CD14-positive monocyte (primary cell): ENCODE data around the gene KRTAP1-5. TPM values are rescaled to one million over a fixed set of nuclear protein-coding genes. Genes with fewer than 3 reads are reported as not detected.
"Not testable (repeated sequence)": the region's sequence is repeated elsewhere in the genome, so short reads cannot be mapped to it uniquely, and the experiment has no call there.

ENCODE experiments used
- DNase-seq, 3 donors: peaks; one replicate each; pipeline ENCODE4 v3.0.0-alpha.2; 2011 to 2022
- H2AFZ ChIP-seq: 2 replicates; pipeline ENCODE4 v1.6.0; 2012; ENCODE audit warnings: mild to moderate bottlenecking, low read depth, low read length, inconsistent platforms; ENCODE audit not compliant: insufficient read depth, poor library complexity, severe bottlenecking
- H3K27ac ChIP-seq, 2 donors: 1 replicate in 1 of 2; 2 replicates in 1 of 2; pipeline ENCODE4 v1.5.1; 2012 to 2013; ENCODE audit warnings: low read length in 2 of 2, control low read depth in 1 of 2, inconsistent platforms in 1 of 2, low read depth in 1 of 2, mild to moderate bottlenecking in 1 of 2
- H3K27me3 ChIP-seq, 2 donors: one replicate each; pipeline versions ENCODE4 v1.6.0 to v1.6.1; 2011 to 2013; ENCODE audit warnings: low read length in 2 of 2; ENCODE audit not compliant: control insufficient read depth in 2 of 2, insufficient read depth in 2 of 2
- H3K36me3 ChIP-seq, 2 donors: replicated peaks in 1 of 2; 1 replicate in 1 of 2; 2 replicates in 1 of 2; pipeline versions ENCODE4 v1.5.1 to v1.6.1; 2012 to 2013; ENCODE audit warnings: low read length in 2 of 2, control low read depth in 1 of 2, inconsistent platforms in 1 of 2, mild to moderate bottlenecking in 1 of 2; ENCODE audit not compliant: insufficient read depth in 2 of 2, control insufficient read depth in 1 of 2
- H3K4me1 ChIP-seq, 2 donors: 1 replicate in 1 of 2; 2 replicates in 1 of 2; pipeline versions ENCODE4 v1.5.1 to v1.6.1; 2012 to 2013; ENCODE audit warnings: low read length in 2 of 2, control low read depth in 1 of 2, inconsistent platforms in 1 of 2, mild to moderate bottlenecking in 1 of 2, moderate library complexity in 1 of 2; ENCODE audit not compliant: insufficient read depth in 2 of 2, control insufficient read depth in 1 of 2
- H3K4me2 ChIP-seq: replicated peaks from 2 replicates; pipeline ENCODE3; 2012; ENCODE audit warnings: low read length, moderate library complexity, mild to moderate bottlenecking; ENCODE audit not compliant: poor library complexity, severe bottlenecking; ENCODE audit errors: extremely low read depth
- H3K4me3 ChIP-seq, 3 experiments: fragments of 200-600 bp in 1 of 3; sonication (generic) in 1 of 3; replicated peaks in 1 of 3; 1 replicate in 2 of 3; 2 replicates in 1 of 3; pipeline ENCODE4 v1.5.1; 2011 to 2013; ENCODE audit warnings: low read length in 3 of 3, mild to moderate bottlenecking in 3 of 3, control low read depth in 2 of 3, low read depth in 2 of 3, inconsistent platforms in 1 of 3, moderate library complexity in 1 of 3
- H3K79me2 ChIP-seq: 2 replicates; pipeline ENCODE4 v1.6.0; 2012; ENCODE audit warnings: mild to moderate bottlenecking, control low read depth, inconsistent platforms, low read length, moderate library complexity; ENCODE audit not compliant: insufficient read depth
- H3K9ac ChIP-seq: 2 replicates; pipeline ENCODE4 v1.6.0; 2017; ENCODE audit warnings: low read length, mild to moderate bottlenecking; ENCODE audit not compliant: insufficient read depth, poor library complexity, severe bottlenecking
- H3K9me3 ChIP-seq, 2 donors: replicated peaks in 1 of 2; 1 replicate in 1 of 2; 2 replicates in 1 of 2; pipeline versions ENCODE4 v1.5.1 to v1.6.1; 2012 to 2013; ENCODE audit warnings: low read length in 2 of 2, control low read depth in 1 of 2; ENCODE audit not compliant: control insufficient read depth in 1 of 2, insufficient read depth in 1 of 2
- H4K20me1 ChIP-seq: 2 replicates; pipeline ENCODE4 v1.6.0; 2012; ENCODE audit warnings: mild to moderate bottlenecking, low read length, control low read depth, moderate library complexity; ENCODE audit not compliant: insufficient read depth
- H3K27ac Mint-ChIP-seq, 7 donors: one replicate each; pipeline ENCODE4 v1.8.0; 2020; ENCODE audit warnings: mild to moderate bottlenecking in 7 of 7, mixed read lengths in 7 of 7, moderate library complexity in 6 of 7, inconsistent platforms in 2 of 7
- H3K27me3 Mint-ChIP-seq, 3 donors: one replicate each; pipeline ENCODE4 v1.8.0; 2021 to 2022; ENCODE audit warnings: low read depth in 3 of 3, mild to moderate bottlenecking in 3 of 3, mixed read lengths in 3 of 3, moderate library complexity in 3 of 3, inconsistent platforms in 1 of 3
- H3K36me3 Mint-ChIP-seq, 2 donors: one replicate each; pipeline ENCODE4 v1.8.0; 2020; ENCODE audit warnings: mixed read lengths in 2 of 2, inconsistent platforms in 1 of 2, mild to moderate bottlenecking in 1 of 2
- H3K4me1 Mint-ChIP-seq: one replicate; pipeline ENCODE4 v1.8.0; 2020; ENCODE audit warnings: mild to moderate bottlenecking, mixed read lengths
- H3K4me3 Mint-ChIP-seq, 2 donors: one replicate each; pipeline ENCODE4 v1.8.0; 2020; ENCODE audit warnings: mild to moderate bottlenecking in 2 of 2, mixed read lengths in 2 of 2, moderate library complexity in 1 of 2
- H3K9me3 Mint-ChIP-seq, 7 donors: one replicate each; pipeline ENCODE4 v1.8.0; 2020 to 2022; ENCODE audit warnings: mixed read lengths in 7 of 7, mild to moderate bottlenecking in 6 of 7, moderate library complexity in 6 of 7, inconsistent platforms in 2 of 7
- WGBS: methylation state at CpG from one replicate; pipeline ENCODE4 v1.1.5; 2013; ENCODE audit warnings: missing lambda C conversion rate; ENCODE audit not compliant: insufficient coverage; 5-methylcytosine and 5-hydroxymethylcytosine counted together
- intact Hi-C, 2 donors: fragments of 100-400 bp; cut with micrococcal nuclease; formaldehyde crosslinking; loops; one replicate each; pipeline versions ENCODE4 v1.15.0 to v1.15.1; 2023
- polyA plus RNA-seq, 3 donors: library from polyadenylated mRNA; depleted of rRNA in 1 of 3; unstranded in 2 of 3; stranded (reverse) in 1 of 3; fragments of 300-500 nt in 2 of 3; fragments of >200 nt in 1 of 3; fragmentation: Illumina TruSeq in 2 of 3; gene quantifications; 1 replicate in 2 of 3; 2 replicates in 1 of 3; pipeline ENCODE4 v1.2.3, GENCODE V29; 2012 to 2021
- TF ChIP-seq, protein P1 (sequence below): fragments of 200-600 bp; IDR thresholded peaks from one replicate; pipeline ENCODE4 v1.8.0; 2022; ENCODE audit warnings: antibody characterized with exemption, mild to moderate bottlenecking

The KRTAP1-5 gene
- polyA plus RNA-seq, 3 donors, result not detected

DNA sequence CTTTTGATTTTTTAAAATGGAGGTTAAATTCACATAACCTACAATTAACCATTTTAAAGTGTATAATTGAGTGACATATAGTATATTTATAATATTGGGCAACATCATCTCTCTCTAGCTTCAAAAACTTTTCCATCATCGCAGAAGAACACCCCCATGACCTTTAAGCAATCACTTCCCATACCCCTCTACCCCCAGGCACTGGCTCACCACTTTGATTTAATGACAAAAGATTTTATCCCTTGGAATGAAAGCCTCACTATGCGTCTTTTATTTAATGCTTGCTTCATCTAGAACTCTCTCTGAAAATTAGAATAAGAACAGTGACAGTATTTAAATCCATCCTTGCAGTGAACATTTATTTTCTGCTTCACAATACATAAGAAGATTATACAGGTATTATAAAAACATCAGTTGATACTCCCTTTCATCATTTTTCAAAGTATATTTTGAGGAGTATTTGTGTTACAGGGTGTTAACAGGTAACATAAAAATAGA is 10.9 kb upstream of the KRTAP1-5 start:
- H3K4me3 Mint-ChIP-seq, result no peak overlapping the region
- no peaks in the 10 kb centered on the region for H3K27me3 ChIP-seq
- H2AFZ ChIP-seq, result no peak overlapping the region
- no peaks in the 10 kb centered on the region for H4K20me1 ChIP-seq
- no peaks in the 10 kb centered on the region for H3K9me3 Mint-ChIP-seq
- no peaks in the 10 kb centered on the region for H3K4me1 Mint-ChIP-seq
- intact Hi-C loops, result no loop called here
- no peak overlapping the region for H3K27ac ChIP-seq
- no peak overlapping the region for H3K9ac ChIP-seq
- H3K4me2 ChIP-seq, result no peak overlapping the region
- peaks cover 1 to 3% (median 3%) of the 10 kb centered on the region in 3 donors for H3K27me3 Mint-ChIP-seq
- H3K36me3 Mint-ChIP-seq, result no peaks in the 10 kb centered on the region
- no peaks in the 10 kb centered on the region for H3K79me2 ChIP-seq
- no peaks in the 10 kb centered on the region for H3K9me3 ChIP-seq
- H3K4me3 ChIP-seq, result no peak overlapping the region
- no peak for DNase-seq
- no peaks in the 10 kb centered on the region for H3K36me3 ChIP-seq
- no CpG with 5 or more reads among the region's 2 CpGs for WGBS
- H3K4me1 ChIP-seq, result no peaks in the 10 kb centered on the region
- TF ChIP-seq, protein P1, sequence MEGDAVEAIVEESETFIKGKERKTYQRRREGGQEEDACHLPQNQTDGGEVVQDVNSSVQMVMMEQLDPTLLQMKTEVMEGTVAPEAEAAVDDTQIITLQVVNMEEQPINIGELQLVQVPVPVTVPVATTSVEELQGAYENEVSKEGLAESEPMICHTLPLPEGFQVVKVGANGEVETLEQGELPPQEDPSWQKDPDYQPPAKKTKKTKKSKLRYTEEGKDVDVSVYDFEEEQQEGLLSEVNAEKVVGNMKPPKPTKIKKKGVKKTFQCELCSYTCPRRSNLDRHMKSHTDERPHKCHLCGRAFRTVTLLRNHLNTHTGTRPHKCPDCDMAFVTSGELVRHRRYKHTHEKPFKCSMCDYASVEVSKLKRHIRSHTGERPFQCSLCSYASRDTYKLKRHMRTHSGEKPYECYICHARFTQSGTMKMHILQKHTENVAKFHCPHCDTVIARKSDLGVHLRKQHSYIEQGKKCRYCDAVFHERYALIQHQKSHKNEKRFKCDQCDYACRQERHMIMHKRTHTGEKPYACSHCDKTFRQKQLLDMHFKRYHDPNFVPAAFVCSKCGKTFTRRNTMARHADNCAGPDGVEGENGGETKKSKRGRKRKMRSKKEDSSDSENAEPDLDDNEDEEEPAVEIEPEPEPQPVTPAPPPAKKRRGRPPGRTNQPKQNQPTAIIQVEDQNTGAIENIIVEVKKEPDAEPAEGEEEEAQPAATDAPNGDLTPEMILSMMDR, result no peak
- H3K27ac Mint-ChIP-seq, result no peak overlapping the region

DNA sequence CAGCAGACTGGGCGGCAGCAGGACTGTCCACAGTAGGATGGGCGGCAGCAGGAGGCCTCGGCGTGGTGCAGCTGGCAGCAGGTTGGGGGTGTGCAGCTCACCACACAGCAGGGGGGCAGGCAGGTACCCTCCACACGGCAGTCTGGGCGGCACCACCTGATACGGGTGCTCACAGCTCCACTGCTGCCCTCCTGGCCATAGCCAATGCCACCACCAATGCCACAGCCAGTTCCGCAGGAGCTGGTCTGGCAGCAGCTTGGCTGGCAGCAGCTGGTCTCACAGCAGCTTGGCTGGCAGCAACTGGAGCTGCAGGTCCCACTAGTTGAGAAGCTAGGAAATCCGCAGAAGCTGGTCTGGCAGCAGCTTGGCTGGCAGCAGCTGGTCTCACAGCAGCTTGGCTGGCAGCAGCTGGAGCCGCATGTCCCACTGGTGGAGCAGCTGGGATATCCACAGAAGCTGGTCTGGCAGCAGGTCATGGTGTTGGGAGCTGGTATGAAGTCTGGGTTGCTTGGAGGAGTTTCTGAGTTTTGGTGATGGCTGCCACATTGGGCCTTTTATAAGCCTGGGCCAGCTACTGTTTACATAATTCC is 7.4 kb upstream of the KRTAP1-5 start, which contains the start of gene KRTAP1-3:
Gene KRTAP1-3 (minus strand): TSS at position 529 of the 590 bp plus-strand sequence. CDS start 53 bp downstream, at position 476.
- H3K4me1 ChIP-seq, H3K4me3 ChIP-seq, H3K36me3 ChIP-seq, DNase-seq, H3K4me2 ChIP-seq, intact Hi-C loops, H3K9me3 Mint-ChIP-seq, H3K9ac ChIP-seq, H3K27ac Mint-ChIP-seq, H3K9me3 ChIP-seq, H2AFZ ChIP-seq, H3K27me3 Mint-ChIP-seq, H3K4me1 Mint-ChIP-seq, H3K27me3 ChIP-seq, H3K27ac ChIP-seq, H4K20me1 ChIP-seq, H3K36me3 Mint-ChIP-seq, H3K4me3 Mint-ChIP-seq, H3K79me2 ChIP-seq: not testable (repeated sequence)
- 78% methylated on average over 5 of the region's 10 CpGs for WGBS
